VCaP (cell line): ENCODE data around the gene JMJD7.

Experiments used
- H3K27ac ChIP-seq: fragments of 450-650 bp; 2 replicates; pipeline ENCODE4 v1.5.1; 2017
- TF ChIP-seq, protein P1 (sequence below): fragments of 450-650 bp; conservative IDR thresholded peaks from 2 replicates; pipeline ENCODE4 v1.5.1; 2017; ENCODE audit warnings: mild to moderate bottlenecking, moderate library complexity

The JMJD7 gene

DNA sequence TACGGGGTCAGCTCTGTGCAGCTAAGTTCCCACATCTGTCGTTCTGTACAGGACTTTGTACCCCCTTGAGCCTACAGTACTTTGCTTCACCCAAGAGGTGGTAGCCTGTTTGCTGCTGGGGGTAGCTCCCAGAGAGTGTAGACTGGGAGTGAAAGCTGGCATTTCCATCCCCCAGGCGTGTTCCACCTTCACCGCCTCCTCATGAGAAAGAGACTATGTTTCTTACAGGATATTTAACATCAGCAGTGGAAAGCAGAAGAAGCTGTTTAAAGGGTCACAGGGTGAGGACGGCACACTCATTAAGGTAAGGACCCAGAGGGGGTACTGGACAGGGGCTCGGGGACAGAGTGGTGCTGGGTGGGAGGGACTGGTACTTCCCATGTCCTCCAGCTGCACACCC, 10.1 kb upstream of the JMJD7 start:
- H3K27ac ChIP-seq: no peak overlapping the region

DNA sequence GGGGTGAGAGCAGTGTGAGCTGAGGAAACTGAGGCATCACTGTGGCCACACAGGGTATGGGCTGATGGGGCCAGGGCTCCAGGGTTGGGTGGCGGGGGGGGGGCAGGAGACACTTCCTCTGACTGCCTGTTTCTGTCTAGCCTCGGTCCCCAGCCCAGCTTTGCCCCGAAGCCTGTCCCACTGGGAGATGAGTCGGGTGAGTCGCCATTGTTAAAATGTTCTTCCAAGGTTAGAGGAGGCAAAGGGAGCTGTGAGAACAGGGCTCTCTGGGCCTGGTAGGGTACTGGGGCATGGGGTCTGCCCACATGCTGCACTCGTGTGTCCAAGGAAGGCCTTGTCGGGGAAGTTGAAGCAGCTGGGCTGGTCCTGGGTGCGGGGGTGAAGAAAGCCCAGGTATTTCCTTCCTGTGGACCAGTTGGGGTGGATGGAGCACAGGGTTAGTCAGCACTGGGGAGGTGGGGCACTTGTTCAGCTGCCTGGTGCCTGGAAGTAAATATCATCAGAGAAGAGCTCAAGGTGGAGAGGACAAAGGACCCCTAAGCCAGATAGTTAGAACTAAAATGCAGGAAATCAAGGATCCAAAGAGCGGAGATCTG, 8.3 kb upstream of the JMJD7 start:
- no peak overlapping the region; the same call in 1 of the 2 replicates for H3K27ac ChIP-seq

More for the DNA sequence above, 10.1 kb upstream of the JMJD7 start:
- TF ChIP-seq, protein P1, sequence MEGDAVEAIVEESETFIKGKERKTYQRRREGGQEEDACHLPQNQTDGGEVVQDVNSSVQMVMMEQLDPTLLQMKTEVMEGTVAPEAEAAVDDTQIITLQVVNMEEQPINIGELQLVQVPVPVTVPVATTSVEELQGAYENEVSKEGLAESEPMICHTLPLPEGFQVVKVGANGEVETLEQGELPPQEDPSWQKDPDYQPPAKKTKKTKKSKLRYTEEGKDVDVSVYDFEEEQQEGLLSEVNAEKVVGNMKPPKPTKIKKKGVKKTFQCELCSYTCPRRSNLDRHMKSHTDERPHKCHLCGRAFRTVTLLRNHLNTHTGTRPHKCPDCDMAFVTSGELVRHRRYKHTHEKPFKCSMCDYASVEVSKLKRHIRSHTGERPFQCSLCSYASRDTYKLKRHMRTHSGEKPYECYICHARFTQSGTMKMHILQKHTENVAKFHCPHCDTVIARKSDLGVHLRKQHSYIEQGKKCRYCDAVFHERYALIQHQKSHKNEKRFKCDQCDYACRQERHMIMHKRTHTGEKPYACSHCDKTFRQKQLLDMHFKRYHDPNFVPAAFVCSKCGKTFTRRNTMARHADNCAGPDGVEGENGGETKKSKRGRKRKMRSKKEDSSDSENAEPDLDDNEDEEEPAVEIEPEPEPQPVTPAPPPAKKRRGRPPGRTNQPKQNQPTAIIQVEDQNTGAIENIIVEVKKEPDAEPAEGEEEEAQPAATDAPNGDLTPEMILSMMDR: no peak

DNA sequence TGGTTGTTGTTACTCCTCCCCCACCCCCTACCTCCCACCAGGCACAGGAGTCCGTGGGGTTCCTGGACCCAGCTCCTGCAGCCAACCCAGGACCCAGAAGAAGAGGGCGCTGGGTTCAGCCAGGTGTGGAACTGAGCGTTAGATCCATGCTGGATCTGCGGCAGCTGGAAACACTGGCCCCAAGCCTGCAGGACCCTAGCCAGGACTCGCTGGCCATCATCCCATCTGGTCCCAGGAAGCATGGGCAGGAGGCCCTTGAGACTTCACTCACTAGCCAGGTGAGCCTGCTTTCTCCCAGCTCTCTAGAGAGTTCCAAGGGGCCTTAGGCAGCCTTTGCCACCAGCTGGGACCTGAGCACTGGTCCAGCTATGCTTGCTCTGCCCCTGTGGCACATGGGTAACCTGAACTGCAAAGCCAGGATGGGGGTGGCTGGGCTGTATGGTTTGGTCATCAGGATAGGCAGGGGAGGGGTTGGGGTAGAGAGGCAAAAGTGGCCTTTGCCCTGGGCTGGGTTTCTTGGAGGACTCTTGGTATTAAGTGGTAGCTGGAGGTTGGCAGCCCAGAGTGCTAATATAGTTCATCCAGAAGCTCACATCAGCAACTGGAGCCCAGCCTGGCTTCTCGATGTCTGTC, 7.0 kb upstream of the JMJD7 start:
- TF ChIP-seq, protein P1: no peak
- peak overlapping the region; percentile 71 for H3K27ac ChIP-seq

More for the DNA sequence above, 8.3 kb upstream of the JMJD7 start:
- TF ChIP-seq, protein P1: no peak

DNA sequence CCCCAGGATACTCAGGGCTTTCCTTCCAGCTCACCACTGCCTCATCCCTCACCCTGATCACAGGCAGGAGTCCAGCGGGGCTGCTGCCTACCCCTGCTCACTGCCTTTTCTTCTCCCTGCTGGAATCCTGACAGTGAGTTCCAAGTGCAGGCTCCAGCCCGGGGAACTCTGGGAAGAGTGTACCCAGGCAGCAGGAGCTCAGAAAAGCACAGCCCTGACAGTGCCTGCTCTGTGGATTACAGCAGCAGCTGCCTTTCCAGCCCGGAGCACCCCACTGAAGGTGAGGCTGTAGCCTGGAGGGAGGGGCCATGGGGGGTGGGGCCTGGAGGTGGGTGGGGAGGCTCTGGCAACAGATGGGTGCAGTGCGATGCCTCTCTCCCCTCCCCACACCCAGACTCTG, 6.1 kb upstream of the JMJD7 start:
- H3K27ac ChIP-seq: peak overlapping the region; percentile 71; the same call in 1 of the 2 replicates
- TF ChIP-seq, protein P1: no peak

DNA sequence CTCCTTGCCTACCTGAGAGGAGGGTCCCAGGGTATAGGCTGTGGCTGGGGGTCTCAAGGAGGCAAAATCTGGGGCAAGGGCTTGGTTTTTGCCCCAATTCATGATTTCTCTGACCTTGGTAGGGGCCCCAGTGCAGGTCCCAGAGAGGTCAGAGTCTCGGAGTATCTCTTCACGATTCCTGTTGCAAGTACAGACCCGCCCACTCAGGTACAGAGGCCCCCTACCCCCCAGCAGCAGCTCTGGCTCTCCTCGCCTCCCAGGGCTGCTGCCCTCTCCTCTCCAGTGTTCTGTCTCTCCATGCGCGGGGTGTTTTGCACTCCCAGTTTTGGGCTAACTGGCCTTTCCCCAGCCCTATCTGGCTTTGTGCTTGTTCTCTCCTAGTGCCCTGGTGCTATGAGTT, 5.4 kb upstream of the JMJD7 start:
- no peak overlapping the region for H3K27ac ChIP-seq
- TF ChIP-seq, protein P1: no peak

DNA sequence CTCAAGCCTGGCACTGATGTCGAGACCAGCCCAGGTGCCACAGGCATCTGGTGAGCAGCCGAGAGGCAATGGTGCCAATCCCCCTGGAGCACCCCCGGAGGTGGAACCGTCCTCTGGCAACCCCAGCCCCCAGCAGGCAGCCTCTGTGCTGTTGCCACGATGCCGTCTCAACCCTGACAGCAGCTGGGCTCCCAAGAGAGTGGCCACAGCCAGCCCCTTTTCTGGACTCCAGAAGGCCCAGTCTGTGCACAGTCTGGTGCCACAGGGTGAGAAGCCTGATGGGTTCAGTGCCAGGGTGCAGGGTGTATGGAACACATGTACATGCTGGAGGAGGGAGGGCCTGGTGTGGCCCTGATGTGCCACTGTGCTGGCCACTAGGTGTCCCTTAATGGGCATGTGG, 4.9 kb upstream of the JMJD7 start:
- TF ChIP-seq, protein P1: no peak
- no peak overlapping the region for H3K27ac ChIP-seq

DNA sequence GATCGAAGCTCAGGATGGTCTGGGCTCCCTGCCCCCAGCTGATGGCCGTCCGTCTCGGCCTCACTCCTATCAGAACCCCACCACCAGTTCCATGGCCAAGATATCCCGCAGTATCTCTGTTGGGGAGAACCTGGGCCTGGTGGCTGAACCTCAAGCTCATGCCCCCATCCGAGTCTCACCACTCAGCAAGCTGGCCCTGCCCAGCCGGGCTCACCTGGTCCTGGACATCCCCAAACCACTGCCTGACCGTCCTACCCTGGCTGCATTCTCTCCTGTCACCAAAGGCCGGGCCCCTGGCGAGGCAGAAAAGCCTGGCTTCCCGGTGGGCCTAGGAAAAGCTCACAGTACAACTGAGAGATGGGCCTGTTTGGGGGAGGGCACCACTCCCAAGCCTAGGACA, 4.4 kb upstream of the JMJD7 start:
- TF ChIP-seq, protein P1: no peak
- H3K27ac ChIP-seq: no peak overlapping the region
